ENCODE data around the gene CHD1.
A peak's percentile ranks its signal among the peaks of the same experiment; 100 is the strongest.

CHD1 gene

GRCh38 chr5:98929710-98930298 lies 997 bp upstream of the CHD1 start:
- Histone ChIP-seq H3K27ac (peak overlapping the region; percentile 90), H3K4me1 (ENCODE audit: low read depth, poor library complexity, severe bottlenecking) (peaks cover 29% of the 10 kb centered on the region), H3K79me2 (ENCODE audit: insufficient read depth, low read depth) (peaks cover 52% of the 10 kb centered on the region), H3K27me3 (ENCODE audit: insufficient read depth, low read depth) (no peaks in the 10 kb centered on the region), H3K4me2 (peak overlapping the region; percentile 88), H4K20me1 (ENCODE audit: insufficient read depth) (peaks cover 8% of the 10 kb centered on the region; the same call in 1 of the 2 replicates), H3K36me3 (ENCODE audit: insufficient read depth) (no peaks in the 10 kb centered on the region), H2AFZ (ENCODE audit: low read depth) (peak overlapping the region; percentile 80), H3K4me3 (IDR thresholded peaks at IDR 0.05; ENCODE audit: insufficient read depth, low read depth, low read length) (no peak overlapping the region), H3K9ac (peak overlapping the region; percentile 89)
- TF ChIP-seq CTCF (conservative IDR thresholded peaks at IDR 0.05; ENCODE audit: low read depth, low read length): no peak

- Histone ChIP-seq H3K79me2 (ENCODE audit: insufficient read depth, low read depth) (peaks cover 67% of the 10 kb centered on the region), H3K4me1 (ENCODE audit: low read depth, poor library complexity, severe bottlenecking) (peaks cover 29% of the 10 kb centered on the region), H3K9ac (peak overlapping the region; percentile 89), H4K20me1 (ENCODE audit: insufficient read depth) (peaks cover 8% of the 10 kb centered on the region; the same call in 1 of the 2 replicates), H3K4me3 (IDR thresholded peaks at IDR 0.05; ENCODE audit: insufficient read depth, low read depth, low read length) (peak overlapping the region; percentile 17), H3K27ac (peak overlapping the region; percentile 90), H3K27me3 (ENCODE audit: insufficient read depth, low read depth) (no peaks in the 10 kb centered on the region), H3K4me2 (peak overlapping the region; percentile 71), H3K36me3 (ENCODE audit: insufficient read depth) (no peaks in the 10 kb centered on the region; the same call in 1 of the 2 replicates), H2AFZ (ENCODE audit: low read depth) (peak overlapping the region; percentile 47)
- TF ChIP-seq CTCF (conservative IDR thresholded peaks at IDR 0.05; ENCODE audit: low read depth, low read length): no peak
These were observed 576 bp downstream of the CHD1 start for GRCh38 chr5:98927989-98928872.

- H3K79me2 ChIP-seq (ENCODE audit: insufficient read depth, low read depth): peaks cover 74% of the 10 kb centered on the region
- peak overlapping the region; percentile 89 for H3K9ac ChIP-seq
- H3K4me2 ChIP-seq: peak overlapping the region; percentile 71
- no peaks in the 10 kb centered on the region for H3K27me3 ChIP-seq (ENCODE audit: insufficient read depth, low read depth)
- H3K4me1 ChIP-seq (ENCODE audit: low read depth, poor library complexity, severe bottlenecking): peaks cover 29% of the 10 kb centered on the region
- peaks cover 8% of the 10 kb centered on the region; the same call in 1 of the 2 replicates for H4K20me1 ChIP-seq (ENCODE audit: insufficient read depth)
- TF ChIP-seq CTCF (conservative IDR thresholded peaks at IDR 0.05; ENCODE audit: low read depth, low read length): no peak
- peak overlapping the region; percentile 90 for H3K27ac ChIP-seq
- peak overlapping the region; percentile 17 for H3K4me3 ChIP-seq (IDR thresholded peaks at IDR 0.05; ENCODE audit: insufficient read depth, low read depth, low read length)
- no peaks in the 10 kb centered on the region; the same call in 1 of the 2 replicates for H3K36me3 ChIP-seq (ENCODE audit: insufficient read depth)
- peak overlapping the region; percentile 1; the same call in 1 of the 2 replicates for H2AFZ ChIP-seq (ENCODE audit: low read depth)
These were observed 1.4 kb downstream of the CHD1 start for GRCh38 chr5:98927242-98927988.

- Histone ChIP-seq H3K9ac (no peak overlapping the region), H2AFZ (ENCODE audit: low read depth) (no peak overlapping the region), H3K79me2 (ENCODE audit: insufficient read depth, low read depth) (peaks cover 85% of the 10 kb centered on the region), H3K27ac (no peak overlapping the region), H3K4me3 (IDR thresholded peaks at IDR 0.05; ENCODE audit: insufficient read depth, low read depth, low read length) (no peak overlapping the region), H3K36me3 (ENCODE audit: insufficient read depth) (peaks cover 3% of the 10 kb centered on the region; the same call in 1 of the 2 replicates), H3K27me3 (ENCODE audit: insufficient read depth, low read depth) (no peaks in the 10 kb centered on the region), H3K4me1 (ENCODE audit: low read depth, poor library complexity, severe bottlenecking) (peaks cover 32% of the 10 kb centered on the region), H4K20me1 (ENCODE audit: insufficient read depth) (peaks cover 16% of the 10 kb centered on the region), H3K4me2 (no peak overlapping the region)
- TF ChIP-seq CTCF (conservative IDR thresholded peaks at IDR 0.05; ENCODE audit: low read depth, low read length): no peak
These were observed 4.8 kb downstream of the CHD1 start for GRCh38 chr5:98923966-98924365.
